WTC11 (cell line): ENCODE results near the gene LIMS2.

Experiments used
- ATF2 ChIP-seq: sonication (generic); formaldehyde crosslinking; IDR thresholded peaks from 2 replicates; pipeline ENCODE4 v1.8.1; 2022; ENCODE audit warnings: low read depth, missing genetic modification reagents, borderline replicate concordance
- TF ChIP-seq, protein P1 (sequence below): fragments of 200-600 bp; IDR thresholded peaks from 2 replicates; pipeline ENCODE4 v1.8.0; 2022; ENCODE audit warnings: antibody characterized with exemption

DNA sequence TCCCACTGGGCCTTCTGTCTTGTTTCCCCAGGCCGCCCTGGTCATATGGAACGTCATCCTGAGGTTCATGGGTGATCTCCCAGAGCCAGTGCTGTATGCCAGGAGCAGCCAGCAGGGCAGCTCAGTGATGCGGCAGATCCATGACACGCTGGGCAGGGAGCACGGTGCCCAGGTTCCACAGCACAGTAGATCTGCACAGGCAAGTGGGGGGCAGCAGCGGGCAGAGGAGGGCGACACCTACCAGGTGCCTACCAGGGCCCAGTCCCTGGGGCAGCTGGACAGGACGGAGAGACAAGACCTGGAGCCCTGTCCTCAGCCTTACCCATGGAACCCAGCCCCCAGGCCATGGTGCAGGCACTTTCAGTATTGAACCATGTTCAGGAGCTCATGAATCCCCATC, 65.5 kb downstream of the LIMS2 start:
- no peak for TF ChIP-seq ATF2 (CRISPR knock-in tag)
- TF ChIP-seq, protein P1, sequence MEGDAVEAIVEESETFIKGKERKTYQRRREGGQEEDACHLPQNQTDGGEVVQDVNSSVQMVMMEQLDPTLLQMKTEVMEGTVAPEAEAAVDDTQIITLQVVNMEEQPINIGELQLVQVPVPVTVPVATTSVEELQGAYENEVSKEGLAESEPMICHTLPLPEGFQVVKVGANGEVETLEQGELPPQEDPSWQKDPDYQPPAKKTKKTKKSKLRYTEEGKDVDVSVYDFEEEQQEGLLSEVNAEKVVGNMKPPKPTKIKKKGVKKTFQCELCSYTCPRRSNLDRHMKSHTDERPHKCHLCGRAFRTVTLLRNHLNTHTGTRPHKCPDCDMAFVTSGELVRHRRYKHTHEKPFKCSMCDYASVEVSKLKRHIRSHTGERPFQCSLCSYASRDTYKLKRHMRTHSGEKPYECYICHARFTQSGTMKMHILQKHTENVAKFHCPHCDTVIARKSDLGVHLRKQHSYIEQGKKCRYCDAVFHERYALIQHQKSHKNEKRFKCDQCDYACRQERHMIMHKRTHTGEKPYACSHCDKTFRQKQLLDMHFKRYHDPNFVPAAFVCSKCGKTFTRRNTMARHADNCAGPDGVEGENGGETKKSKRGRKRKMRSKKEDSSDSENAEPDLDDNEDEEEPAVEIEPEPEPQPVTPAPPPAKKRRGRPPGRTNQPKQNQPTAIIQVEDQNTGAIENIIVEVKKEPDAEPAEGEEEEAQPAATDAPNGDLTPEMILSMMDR = no peak
